ENCODE data around the gene NAA40. TPM values are rescaled to one million over a fixed set of nuclear protein-coding genes. Genes with fewer than 3 reads are reported as not detected.

The NAA40 gene
- total RNA-seq (2022): 41.3 and 44.9 TPM in 2 replicates
- percentile 71 among the genes with signal in this experiment for Bru-seq, nascent RNA
- BruChase-seq, experiment 1, labeled RNA remaining after a 6-hour chase: percentile 82 among the genes with signal in this experiment
- BruChase-seq, experiment 2, labeled RNA remaining after a 2-hour chase: percentile 84 among the genes with signal in this experiment
- long read RNA-seq, full-length matches to known transcripts: 7 of 18 reads
- long read RNA-seq, partial matches to known transcripts: 1 of 18 reads
- long read RNA-seq, other reads (novel, unspliced or antisense): 10 of 18 reads

GRCh38 chr11:63938479-63939396, at the start of gene NAA40:
TSS of gene NAA40 (plus strand) at chr11:63939002. CDS start at chr11:63939097, 95 bp downstream.
- intact Hi-C loops (cut with micrococcal nuclease; ENCODE audit: unreplicated experiment): no loop called here
- Mint-ChIP-seq H3K4me1 (ENCODE audit: low read depth, unreplicated experiment) (peaks cover 18% of the 10 kb centered on the region), H3K9me3 (ENCODE audit: low read depth, unreplicated experiment) (no peaks in the 10 kb centered on the region), H3K4me3 (ENCODE audit: low read depth, unreplicated experiment) (peak within 1 kb of the TSS; percentile 93), H3K27ac (ENCODE audit: unreplicated experiment) (peak within 1 kb of the TSS; percentile 92), H3K36me3 (ENCODE audit: insufficient read depth, unreplicated experiment) (peaks cover 27% of the 10 kb centered on the region), H3K27me3 (ENCODE audit: unreplicated experiment) (no peaks in the 10 kb centered on the region)
- TF ChIP-seq CTCF (IDR thresholded peaks at IDR 0.05; ENCODE audit: unreplicated experiment): no peak
- DNase-seq: peak; percentile 98
- BruUV-seq (replicated peaks): no TSS peak
- CTCF ChIA-PET: interaction anchor here (0.6 kb wide), 1 partner anchor 32 kb away, joined by 8 read pairs; no protein-coding TSS in a partner anchor

GRCh38 chr11:63889344-63889743, 49.5 kb upstream of the NAA40 start:
- DNase-seq: peak; percentile 51
- no TSS peak for BruUV-seq (replicated peaks)
- no peak for TF ChIP-seq CTCF (IDR thresholded peaks at IDR 0.05; ENCODE audit: unreplicated experiment)
- Mint-ChIP-seq H3K9me3 (ENCODE audit: low read depth, unreplicated experiment) (no peaks in the 10 kb centered on the region), H3K36me3 (ENCODE audit: insufficient read depth, unreplicated experiment) (peaks cover 27% of the 10 kb centered on the region), H3K27me3 (ENCODE audit: unreplicated experiment) (no peaks in the 10 kb centered on the region), H3K4me3 (ENCODE audit: low read depth, unreplicated experiment) (peak overlapping the region; percentile 88), H3K27ac (ENCODE audit: unreplicated experiment) (peak overlapping the region; percentile 35), H3K4me1 (ENCODE audit: low read depth, unreplicated experiment) (peaks cover 35% of the 10 kb centered on the region)
- CTCF ChIA-PET: interaction anchor here (0.8 to 2.0 kb wide), 3 partner anchors 17 to 42 kb away, joined by 4 to 7 read pairs (median 4); no protein-coding TSS in a partner anchor
- intact Hi-C loops (cut with micrococcal nuclease; ENCODE audit: unreplicated experiment): loop anchor here (5.0 kb wide), 1 partner anchor 47 kb away; no protein-coding TSS in a partner anchor

GRCh38 chr11:63890368-63890767, 48.4 kb upstream of the NAA40 start:
- CTCF ChIA-PET: interaction anchor here (0.6 kb wide), 1 partner anchor 62 kb away, joined by 3 read pairs; no protein-coding TSS in a partner anchor
- TF ChIP-seq CTCF (IDR thresholded peaks at IDR 0.05; ENCODE audit: unreplicated experiment): no peak
- intact Hi-C loops (cut with micrococcal nuclease; ENCODE audit: unreplicated experiment): no loop called here
- H3K27ac Mint-ChIP-seq (ENCODE audit: unreplicated experiment): no peak overlapping the region
- no peaks in the 10 kb centered on the region for H3K9me3 Mint-ChIP-seq (ENCODE audit: low read depth, unreplicated experiment)
- H3K27me3 Mint-ChIP-seq (ENCODE audit: unreplicated experiment): no peaks in the 10 kb centered on the region
- peak overlapping the region; percentile 88 for H3K4me3 Mint-ChIP-seq (ENCODE audit: low read depth, unreplicated experiment)
- peaks cover 35% of the 10 kb centered on the region for H3K4me1 Mint-ChIP-seq (ENCODE audit: low read depth, unreplicated experiment)
- DNase-seq: no peak
- H3K36me3 Mint-ChIP-seq (ENCODE audit: insufficient read depth, unreplicated experiment): peaks cover 31% of the 10 kb centered on the region
- no TSS peak for BruUV-seq (replicated peaks)

- BruUV-seq (replicated peaks): no TSS peak
- H3K36me3 Mint-ChIP-seq (ENCODE audit: insufficient read depth, unreplicated experiment): peaks cover 48% of the 10 kb centered on the region
- no peaks in the 10 kb centered on the region for H3K27me3 Mint-ChIP-seq (ENCODE audit: unreplicated experiment)
- H3K27ac Mint-ChIP-seq (ENCODE audit: unreplicated experiment): no peak overlapping the region
- intact Hi-C loops (cut with micrococcal nuclease; ENCODE audit: unreplicated experiment): no loop called here
- peaks cover 45% of the 10 kb centered on the region for H3K4me1 Mint-ChIP-seq (ENCODE audit: low read depth, unreplicated experiment)
- DNase-seq: no peak
- no peaks in the 10 kb centered on the region for H3K9me3 Mint-ChIP-seq (ENCODE audit: low read depth, unreplicated experiment)
- CTCF ChIA-PET: interaction anchor here (0.7 kb wide), 1 partner anchor 15 kb away, joined by 3 read pairs; no protein-coding TSS in a partner anchor
- H3K4me3 Mint-ChIP-seq (ENCODE audit: low read depth, unreplicated experiment): no peak overlapping the region
- no peak for TF ChIP-seq CTCF (IDR thresholded peaks at IDR 0.05; ENCODE audit: unreplicated experiment)
Measured at GRCh38 chr11:63892228-63892627, 46.6 kb upstream of the NAA40 start.

Measured in Calu3 (cell line).